ENCODE data around the gene SLC12A7.
"Not testable (repeated sequence)": the region's sequence is repeated elsewhere in the genome, so short reads cannot be mapped to it uniquely, and the experiment has no call there.

The SLC12A7 gene

GRCh38 chr5:1109542-1110306 is 2.1 kb downstream of the SLC12A7 start:
- no peak for DNase-seq

GRCh38 chr5:1108865-1109174 is 3.0 kb downstream of the SLC12A7 start:
- no peak for DNase-seq

GRCh38 chr5:1108023-1108864 is 3.6 kb downstream of the SLC12A7 start:
- no peak for DNase-seq

GRCh38 chr5:1107167-1108022 is 4.5 kb downstream of the SLC12A7 start:
- DNase-seq = peak; percentile 27

- peak; percentile 21 for DNase-seq
These were observed 5.3 kb downstream of the SLC12A7 start for GRCh38 chr5:1106385-1107166.

- peak; percentile 96 for DNase-seq
These were observed 6.3 kb downstream of the SLC12A7 start for GRCh38 chr5:1105350-1106265.

GRCh38 chr5:1104327-1105006 is 7.4 kb downstream of the SLC12A7 start:
- peak; percentile 76 for DNase-seq

- DNase-seq = peak; percentile 81
These were observed 8.1 kb downstream of the SLC12A7 start for GRCh38 chr5:1103505-1104326.

- DNase-seq = no peak
These were observed 8.8 kb downstream of the SLC12A7 start for GRCh38 chr5:1103093-1103492.

GRCh38 chr5:1101961-1102713 is 9.7 kb downstream of the SLC12A7 start:
- DNase-seq = peak; percentile 44

- no peak for DNase-seq
These were observed 10.9 kb downstream of the SLC12A7 start for GRCh38 chr5:1100664-1101574.

GRCh38 chr5:1099926-1100663 is 11.8 kb downstream of the SLC12A7 start:
- DNase-seq = no peak

GRCh38 chr5:1098986-1099597 is 12.8 kb downstream of the SLC12A7 start:
- DNase-seq = no peak

GRCh38 chr5:1097988-1098385 is 13.9 kb downstream of the SLC12A7 start:
- DNase-seq = not testable (repeated sequence)

- DNase-seq = peak; percentile 31
These were observed 14.4 kb downstream of the SLC12A7 start for GRCh38 chr5:1097381-1097987.

GRCh38 chr5:1096838-1097237 is 15.0 kb downstream of the SLC12A7 start:
- no peak for DNase-seq
